HG03378 (cell line): ENCODE measurements around the gene MT3.
"Not testable (repeated sequence)": the region's sequence is repeated elsewhere in the genome, so short reads cannot be mapped to it uniquely, and the experiment has no call there.

Experiments
- ATAC-seq: cut with Tn5 transposase; IDR thresholded peaks from one replicate; pipeline ENCODE4 v1.9.1; 2021; ENCODE audit warnings: mild to moderate bottlenecking, moderate library complexity; ENCODE audit not compliant: unreplicated experiment

MT3 gene

DNA sequence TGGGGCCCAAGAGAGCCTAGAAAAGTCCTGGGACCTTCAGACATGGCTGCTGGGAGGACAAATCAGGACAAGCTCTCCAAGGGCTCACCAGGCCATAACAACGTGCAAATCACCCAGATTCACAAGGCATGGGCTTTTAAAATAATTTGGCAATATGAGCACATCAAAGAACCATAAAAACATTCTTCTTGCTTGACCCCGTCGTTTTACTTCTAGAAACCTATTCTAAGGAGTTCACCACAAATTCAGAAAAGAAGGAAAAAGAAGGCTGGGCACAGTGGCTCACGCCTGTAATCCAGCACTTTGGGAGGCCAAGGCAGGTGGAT is 12.1 kb upstream of the MT3 start:
- no peak for ATAC-seq

DNA sequence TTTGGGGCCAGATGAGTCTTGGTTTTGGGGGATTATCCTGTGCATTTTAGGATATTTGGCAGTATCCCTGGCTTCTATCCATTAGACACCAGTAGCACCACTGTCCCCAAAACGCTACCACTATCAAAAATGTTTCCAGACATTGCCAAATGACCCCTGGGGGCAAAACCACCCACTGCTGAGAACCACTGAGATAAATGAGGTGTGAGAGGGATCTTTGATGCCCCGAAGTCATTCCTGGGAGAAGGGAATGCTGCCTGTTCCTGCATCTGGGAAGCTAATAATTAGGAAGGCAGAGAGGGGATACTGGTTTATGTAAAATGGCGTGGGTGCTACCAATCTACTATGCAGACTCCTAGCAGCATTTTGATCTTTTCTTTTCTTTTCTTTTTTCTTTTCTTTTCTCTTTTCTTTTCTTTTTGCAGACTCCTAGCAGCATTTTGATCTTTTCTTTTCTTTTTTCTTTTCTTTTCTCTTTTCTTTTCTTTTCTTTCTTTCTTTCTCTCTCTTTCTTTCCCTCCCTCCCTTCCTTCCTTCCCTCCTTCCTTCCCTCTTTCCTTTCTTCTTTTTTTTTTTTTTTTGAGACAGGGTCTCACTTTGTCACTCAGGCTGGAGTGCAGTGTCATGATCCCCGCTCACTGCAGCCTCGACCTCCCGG is 8.8 kb upstream of the MT3 start:
- ATAC-seq, result no peak

DNA sequence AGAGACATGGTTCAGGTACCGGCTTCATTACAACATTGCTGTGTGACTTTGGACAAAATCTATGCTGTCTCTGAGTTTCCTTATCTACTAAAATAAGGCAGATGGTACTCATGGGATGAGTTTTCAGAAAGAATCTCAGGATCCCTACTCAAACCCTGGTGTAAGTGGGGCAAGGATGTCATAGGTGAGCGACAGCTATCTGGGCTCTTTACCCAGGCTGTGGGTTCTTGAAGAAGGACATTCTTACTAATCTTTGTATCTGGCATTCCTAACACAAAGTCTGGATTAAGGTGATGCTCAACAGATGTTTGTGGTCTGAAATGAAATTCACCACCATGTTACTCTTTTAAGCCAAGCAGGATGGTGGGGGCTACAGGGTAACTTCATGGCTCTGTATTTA is 6.4 kb upstream of the MT3 start:
- ATAC-seq, result not testable (repeated sequence)

DNA sequence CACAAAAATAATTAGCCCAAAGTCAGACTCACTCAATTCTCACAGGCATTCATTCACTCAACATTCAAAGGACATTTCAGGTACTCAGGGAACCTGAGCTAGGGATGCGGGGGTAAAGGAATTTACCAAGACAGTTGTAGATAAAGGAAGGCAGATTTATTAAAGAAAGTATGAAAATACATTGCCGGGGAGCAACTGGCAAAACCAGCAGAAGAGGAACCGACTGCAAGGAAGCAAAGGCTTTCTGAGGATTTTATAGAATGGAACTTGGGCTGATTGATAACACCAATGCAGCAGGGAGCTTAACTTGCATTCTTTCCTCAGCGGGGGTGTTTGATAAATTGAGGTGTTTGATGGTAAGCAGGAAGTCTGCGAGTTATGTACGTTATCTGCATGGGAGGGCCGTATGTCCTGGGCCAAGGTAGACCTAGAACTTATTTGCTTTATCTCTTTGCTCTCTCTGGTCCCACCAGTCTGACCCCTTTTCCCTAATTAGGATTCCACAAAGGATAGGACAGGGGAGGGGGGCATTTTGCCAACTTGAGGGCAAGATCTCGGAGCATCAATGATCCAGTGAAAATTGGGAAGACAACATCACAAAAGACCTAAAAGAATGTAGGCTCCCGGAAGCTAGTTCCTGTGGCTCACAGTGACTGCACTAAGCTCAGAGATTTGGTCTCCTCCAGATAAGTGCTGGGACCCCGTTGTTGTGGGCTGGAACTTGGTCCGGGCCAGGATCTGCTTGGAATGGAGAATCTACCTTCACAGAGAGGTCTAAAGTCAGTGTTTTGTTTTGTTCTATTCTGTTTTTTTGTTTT is 5.8 kb upstream of the MT3 start:
- ATAC-seq, result no peak

DNA sequence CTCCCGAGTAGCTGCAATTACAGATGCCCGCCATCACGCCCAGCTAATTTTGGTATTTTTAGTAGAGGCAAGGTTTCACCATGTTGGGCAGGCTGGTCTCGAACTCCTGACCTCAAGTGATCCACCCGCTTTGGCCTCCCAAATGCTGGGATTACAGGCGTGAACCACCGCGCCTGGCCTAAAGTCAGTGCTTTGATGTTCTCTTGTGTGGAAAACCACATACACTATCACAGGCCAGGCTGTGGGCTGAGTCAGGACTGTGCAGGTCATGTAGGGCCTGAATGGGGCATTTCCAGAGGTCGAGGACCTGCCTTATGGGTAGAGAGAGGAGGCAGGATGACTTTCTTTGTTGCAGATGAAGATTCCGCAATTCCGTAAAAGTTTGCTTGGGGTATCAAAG is 5.1 kb upstream of the MT3 start:
- ATAC-seq, result no peak

DNA sequence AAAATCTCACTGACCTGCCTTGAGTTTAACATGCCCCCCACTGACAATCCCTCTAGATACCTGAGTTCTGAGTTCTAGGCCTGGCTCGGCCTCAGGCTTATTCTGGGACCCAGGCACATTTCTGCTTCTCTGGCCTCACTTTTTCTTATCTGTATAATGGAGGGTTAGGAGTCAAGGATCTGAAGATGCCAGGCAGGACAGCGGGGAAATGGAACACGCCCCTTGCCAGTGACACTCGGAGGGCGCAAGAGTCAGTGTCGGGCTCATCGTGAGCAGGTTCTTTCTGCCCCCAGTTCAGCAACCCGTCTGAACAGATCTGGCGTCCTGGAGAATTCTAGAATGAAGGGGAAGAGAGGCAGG is 567 bp upstream of the MT3 start:
- ATAC-seq, result no peak

DNA sequence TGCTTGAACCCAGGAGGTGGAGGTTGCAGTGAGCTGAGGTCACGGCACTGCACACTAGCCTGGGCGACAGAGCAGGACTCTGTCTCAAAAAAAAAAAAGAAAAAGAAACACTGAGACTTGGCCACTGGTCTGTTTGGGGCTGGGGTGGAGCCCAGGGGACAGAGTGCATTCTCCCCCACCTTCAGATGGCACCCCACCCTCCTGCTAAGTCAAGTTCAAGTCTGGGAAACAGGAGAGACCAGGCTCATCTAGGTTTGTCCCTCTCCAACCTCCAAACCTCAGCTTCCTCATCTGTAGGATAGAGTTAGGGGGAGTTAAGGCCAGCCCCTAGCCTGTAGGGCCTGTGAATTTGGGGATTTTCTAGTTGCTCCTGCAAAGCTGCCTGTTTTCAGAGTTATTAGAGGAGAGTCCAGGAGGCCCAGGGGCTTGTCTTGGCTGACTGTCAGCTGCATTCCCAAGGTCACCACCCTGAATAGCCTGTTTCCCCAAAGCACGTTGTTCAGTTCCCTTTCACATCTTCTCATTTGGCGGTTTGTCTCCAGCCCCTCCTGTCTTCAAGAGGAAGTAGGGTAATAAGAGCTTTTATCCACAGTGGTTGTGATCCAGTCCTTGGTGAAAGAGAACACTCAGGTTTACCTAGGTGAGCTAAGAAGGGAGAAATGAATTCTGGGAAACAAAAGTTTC is 2.2 kb downstream of the MT3 start:
- no peak for ATAC-seq

DNA sequence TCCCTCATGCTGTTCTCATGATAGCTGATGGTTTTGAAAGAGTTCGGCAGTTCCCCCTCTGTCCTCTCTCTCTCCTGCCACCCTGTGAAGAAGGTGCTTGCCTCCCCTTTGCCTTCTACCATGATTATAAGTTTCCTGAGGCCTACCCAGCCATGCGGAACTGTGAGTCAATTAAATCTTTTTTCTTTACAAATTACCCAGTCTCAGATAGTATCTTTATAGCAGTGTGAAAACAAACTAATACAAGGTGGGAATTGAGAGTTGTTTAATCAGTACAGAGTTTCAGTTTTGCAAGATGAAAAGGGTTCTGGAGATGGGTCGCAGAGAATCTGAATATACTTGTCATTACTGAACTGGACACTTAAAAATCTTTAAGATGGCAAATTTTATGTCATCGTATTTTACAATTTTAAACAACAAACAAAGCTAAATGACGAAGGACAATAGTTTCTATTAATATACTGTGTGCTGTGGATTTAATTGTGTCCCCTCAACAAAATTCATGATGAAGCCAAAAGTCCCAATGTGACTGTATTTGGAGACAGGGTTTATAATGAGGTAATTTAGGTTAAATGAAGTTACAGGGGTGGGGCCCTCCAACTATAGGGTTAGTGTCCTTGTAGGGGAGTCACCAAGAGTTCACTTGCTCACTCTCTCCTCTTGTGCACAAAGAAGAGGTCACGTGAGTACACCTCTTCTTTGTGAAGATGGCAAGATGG is 4.4 kb downstream of the MT3 start:
- no peak for ATAC-seq

DNA sequence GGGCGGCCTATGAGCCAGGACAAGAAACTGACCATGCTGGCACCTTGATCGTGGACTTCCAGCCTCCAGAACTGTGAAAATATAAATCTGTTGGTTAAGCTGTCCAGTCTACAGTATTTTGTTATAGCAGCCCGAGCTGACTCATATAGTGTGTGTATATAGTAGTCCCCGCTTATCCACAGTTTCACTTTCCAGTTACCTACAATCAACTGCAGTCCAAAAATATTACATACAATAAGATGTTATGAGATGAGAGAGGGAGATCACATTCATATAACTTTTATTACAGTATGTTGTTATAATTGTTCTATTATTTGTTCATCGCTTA is 4.9 kb downstream of the MT3 start:
- no peak for ATAC-seq

DNA sequence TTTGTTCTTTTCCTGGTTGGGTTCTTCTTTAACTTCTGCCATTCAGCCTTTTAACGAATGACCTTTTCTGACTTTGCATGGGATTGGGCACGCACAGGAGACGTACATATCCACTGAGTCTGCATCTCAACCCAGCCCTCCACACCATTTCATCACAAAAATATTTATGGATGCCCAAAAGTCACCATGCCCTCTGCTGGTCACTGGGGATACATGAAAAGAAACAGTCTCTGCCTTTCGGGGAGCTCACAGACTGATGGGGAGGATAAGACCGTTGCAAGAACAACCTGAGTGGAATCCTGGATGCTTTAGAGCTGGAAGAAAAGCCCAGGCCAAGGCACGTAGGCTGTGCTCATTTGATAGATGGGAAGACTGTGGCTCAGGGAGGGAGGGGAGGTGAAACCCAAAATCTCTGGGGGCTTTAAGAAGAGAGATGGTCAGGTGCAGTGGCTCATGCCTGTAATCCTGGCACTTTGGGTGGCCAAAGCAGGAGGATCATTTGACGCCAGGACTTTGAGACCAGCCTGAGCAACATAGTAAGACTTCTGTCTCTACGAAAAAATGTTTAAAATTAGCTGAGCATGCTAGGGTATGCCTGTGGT is 11.2 kb downstream of the MT3 start:
- no peak for ATAC-seq

DNA sequence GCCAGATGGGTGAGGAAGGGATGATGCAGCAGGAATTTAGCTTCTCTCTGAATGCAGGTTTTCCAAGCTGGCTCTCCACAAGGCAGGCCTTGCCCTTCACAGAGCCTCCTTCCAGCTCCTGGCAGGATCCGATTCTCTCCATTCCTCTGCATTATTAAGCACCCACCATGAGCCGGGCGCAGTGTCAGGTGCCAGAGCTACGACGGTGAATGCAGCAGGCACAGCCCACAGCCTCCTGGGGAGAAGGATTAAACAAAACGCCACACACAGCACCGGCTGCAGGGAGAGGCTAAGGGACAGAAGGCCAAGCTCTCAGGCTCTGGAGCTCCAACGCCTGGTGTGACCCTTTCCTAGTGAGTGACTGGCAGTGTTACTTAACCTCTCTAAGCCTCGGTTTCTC is 12.0 kb downstream of the MT3 start:
- no peak for ATAC-seq

DNA sequence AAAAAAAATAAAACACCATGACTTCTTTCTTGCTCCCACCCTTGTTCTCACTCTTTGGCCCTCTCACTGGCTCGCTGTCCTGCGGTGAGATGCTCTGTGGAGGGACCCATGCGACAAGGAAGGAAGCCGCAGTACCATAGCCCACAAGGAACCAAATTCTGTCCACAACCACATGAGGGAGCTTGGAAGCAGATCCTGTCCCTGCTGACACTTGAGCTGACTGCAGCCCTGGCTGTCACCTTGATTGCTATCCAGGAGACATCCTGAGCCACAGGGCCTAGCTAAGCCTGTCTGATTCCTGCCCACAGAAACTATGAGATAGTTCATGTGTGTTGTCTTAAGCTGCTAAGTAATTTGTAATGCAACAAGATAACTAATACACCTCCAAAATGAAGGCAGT is 14.3 kb downstream of the MT3 start:
- ATAC-seq, result no peak

DNA sequence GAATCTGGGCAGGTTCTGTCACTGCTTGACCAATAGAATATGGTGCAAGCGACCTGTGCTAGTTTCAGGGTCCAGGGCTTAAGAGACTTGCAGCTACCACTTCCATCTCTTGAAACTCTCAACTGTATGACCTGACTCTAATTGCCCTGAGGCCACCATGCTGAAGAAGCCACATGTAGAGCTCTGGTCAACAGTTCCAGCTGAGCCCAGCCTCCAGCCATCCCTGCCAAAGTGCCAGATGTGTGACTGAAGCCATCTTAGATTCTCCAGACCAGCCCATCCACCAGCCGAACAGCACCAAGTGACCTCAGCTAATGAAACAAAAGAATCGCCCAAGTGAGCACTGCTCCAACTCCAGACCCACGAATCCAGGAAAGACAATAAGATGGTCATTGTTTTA is 15.6 kb downstream of the MT3 start:
- no peak for ATAC-seq

DNA sequence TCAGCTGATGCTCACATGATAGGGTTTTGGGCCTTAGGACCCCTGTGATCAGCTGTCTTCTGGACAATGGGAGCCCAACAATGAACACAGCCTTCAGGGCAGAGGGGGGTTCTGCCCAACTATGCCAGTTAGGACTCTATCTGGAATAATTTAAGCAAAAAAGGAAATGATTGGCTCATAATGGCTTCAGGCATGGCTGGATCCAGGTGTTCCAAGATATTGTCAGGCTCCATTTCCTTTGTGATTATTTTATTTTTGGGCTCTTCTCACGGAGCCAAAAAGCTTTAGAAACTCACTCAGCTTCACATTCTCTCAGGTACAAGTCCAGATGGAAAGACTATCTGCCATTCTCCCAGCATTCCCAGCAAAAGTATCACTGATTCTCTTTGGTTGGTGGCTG is 16.1 kb downstream of the MT3 start:
- no peak for ATAC-seq

DNA sequence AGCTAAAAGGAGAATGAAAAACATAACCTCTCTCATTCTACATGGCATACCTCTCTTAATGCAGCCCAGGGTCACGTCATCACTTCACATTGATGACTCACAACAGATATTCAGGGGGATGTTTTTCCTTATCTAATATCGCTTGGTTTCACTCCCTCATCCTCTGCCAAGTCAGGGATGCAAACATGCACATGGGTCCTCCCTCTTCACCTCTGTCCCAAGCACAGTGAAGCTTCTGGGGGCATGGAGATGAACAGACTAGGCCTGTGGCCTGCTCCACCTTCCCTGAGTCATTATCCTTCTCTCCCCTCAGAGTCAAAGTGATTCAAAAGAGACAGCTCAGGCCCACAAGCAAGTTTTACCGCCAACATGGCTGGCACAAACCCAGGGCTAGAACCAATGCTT is 16.7 kb downstream of the MT3 start:
- no peak for ATAC-seq

DNA sequence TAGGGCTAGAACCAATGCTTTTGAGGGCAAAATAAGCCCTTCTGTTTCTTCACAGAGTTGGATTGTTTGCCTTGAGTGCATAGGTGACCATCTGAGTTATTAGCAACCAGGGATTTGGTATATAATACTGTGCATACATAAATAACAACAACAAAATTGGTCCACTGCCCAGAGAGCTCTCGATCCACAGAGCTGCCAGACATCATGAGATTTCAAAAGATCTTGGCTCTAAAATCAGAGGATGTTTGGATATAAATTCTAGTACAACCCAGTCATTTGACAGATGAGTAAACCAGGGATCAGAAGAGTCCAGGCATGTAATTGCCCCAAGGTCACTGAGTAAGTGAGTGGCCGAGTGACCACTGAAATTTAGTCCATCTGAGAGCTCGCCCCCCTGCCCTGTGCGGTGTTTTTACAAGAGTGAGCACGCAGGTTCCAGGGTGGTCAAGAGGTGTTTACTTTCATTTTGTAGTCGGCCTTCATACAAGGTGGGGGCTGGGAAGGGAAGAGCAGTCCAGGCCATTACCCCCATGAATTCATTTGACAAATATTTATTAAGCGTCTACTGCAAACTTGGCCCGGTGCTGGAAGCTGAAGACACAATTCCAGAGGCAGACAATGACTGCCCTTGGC is 17.3 kb downstream of the MT3 start:
- ATAC-seq, result no peak

DNA sequence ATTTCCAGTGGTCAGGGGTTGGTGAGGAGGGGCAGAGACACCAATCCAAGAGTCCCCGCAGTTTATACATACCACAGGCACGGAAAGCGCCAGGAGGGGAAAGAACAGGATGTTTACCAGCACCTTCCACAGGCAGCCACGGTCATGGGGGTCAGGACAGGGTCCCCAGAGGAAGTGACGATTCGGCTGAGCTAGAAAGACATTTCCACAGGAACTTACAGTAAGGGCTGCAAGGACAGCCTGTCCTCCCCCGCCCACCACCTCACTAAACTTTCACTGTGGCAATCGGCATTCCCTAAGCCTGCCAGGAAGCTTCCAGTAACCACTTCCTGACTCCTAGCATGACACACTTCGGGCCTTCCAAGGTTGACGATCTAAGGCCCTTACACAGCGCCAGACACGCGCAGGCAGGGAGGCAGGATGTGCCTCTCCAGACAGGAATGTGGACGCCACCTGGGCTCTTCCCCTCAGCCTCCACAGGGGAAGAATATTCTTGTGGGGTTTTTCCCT is 17.8 kb downstream of the MT3 start:
- ATAC-seq, result no peak

DNA sequence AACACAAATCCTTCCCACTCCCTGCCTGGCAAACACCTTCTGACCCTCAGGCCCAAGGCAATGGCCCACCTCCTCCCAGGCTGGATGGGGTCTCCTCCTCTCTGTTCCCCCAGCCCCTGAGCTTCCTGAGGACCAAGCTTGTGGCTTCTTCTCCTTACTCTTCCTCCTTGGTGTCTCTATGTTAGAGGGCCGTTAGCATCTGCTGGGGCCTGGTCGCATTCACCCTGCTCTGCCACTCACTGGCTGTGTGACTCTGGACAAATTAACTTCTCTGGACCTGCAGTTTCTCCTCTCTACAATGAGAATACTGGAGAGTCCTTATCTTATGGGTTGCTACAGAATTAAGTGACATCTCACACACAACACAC is 18.3 kb downstream of the MT3 start:
- ATAC-seq, result no peak

DNA sequence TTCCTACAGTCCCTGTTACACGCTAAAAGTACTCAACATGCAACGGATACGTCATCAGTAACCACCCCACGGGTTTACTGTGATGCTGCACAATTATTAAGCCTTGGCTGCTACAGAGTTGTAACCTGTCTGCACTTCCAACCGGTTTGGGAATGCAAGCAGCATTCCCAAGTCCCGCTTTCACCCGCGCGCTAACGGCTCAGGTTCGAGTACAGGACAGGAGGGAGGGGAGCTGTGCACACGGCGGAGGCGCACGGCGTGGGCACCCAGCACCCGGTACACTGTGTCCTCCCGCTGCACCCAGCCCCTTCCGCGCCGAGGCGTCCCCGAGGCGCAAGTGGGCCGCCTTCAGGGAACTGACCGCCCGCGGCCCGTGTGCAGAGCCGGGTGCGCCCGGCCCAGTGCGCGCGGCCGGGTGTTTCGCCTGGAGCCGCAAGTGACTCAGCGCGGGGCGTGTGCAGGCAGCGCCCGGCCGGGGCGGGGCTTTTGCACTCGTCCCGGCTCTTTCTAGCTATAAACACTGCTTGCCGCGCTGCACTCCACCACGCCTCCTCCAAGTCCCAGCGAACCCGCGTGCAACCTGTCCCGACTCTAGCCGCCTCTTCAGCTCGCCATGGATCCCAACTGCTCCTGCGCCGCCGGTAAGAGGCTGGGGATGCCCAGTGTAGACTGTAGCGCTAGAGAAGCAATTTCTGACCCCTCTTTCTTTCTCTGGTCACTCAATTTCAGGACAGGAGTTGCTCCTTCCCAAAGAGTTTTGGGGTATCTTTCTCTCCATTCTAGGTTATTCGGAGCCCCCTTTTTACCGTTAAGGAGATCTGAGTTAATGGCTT is 18.9 kb downstream of the MT3 start, which contains the start of gene MT2A:
Gene MT2A, plus strand, starts transcription at position 542 of the 833 bp plus-strand sequence. Its CDS starts 72 bp downstream, at position 614.
- peak; percentile 72 for ATAC-seq
